Left ventricle myocardium inferior (tissue), 1 donor: Measurements from ENCODE around the gene COL4A2. TPM values are rescaled to one million over a fixed set of nuclear protein-coding genes. Genes with fewer than 3 reads are reported as not detected.

Source experiments
- DNase-seq: peaks from one replicate; pipeline ENCODE4 v3.0.0-alpha.2; 2020
- H3K27ac ChIP-seq: fragments of 200-600 bp; replicated peaks from 2 replicates; pipeline ENCODE4 v1.8.0; 2021
- H3K27me3 ChIP-seq: fragments of 200-600 bp; 2 replicates; pipeline ENCODE4 v1.8.0; 2021; ENCODE audit warnings: low read depth
- H3K36me3 ChIP-seq: fragments of 200-600 bp; 2 replicates; pipeline ENCODE4 v1.8.0; 2021
- H3K4me1 ChIP-seq: fragments of 200-600 bp; 2 replicates; pipeline ENCODE4 v1.8.0; 2021
- H3K4me3 ChIP-seq: fragments of 200-600 bp; 2 replicates; pipeline ENCODE4 v1.8.0; 2021; ENCODE audit warnings: mild to moderate bottlenecking, moderate library complexity
- H3K9me3 ChIP-seq: fragments of 200-600 bp; replicated peaks from 2 replicates; pipeline ENCODE4 v1.8.0; 2021
- CTCF ChIP-seq: fragments of 200-600 bp; IDR thresholded peaks from 2 replicates; pipeline ENCODE4 v1.8.0; 2021; ENCODE audit warnings: antibody characterized with exemption, mild to moderate bottlenecking, borderline replicate concordance
- intact Hi-C: fragments of 100-400 bp; cut with micrococcal nuclease; formaldehyde crosslinking; loops from one replicate; pipeline ENCODE4 v1.11.0; 2022
- total RNA-seq: library from RNA; stranded (reverse); fragmentation: NEBNext Ultra II Directional; extraction: Animal tissue kit (Norgen Biotek cat#: 25700); gene quantifications from one replicate; pipeline ENCODE4 v1.2.1, GENCODE V29; 2021
- donor health status: DM: no; HTN: yes; CAD: no; lungs with severe emphysema.

The COL4A2 gene
- total RNA-seq, 1 donor from 2014 or later: 117 TPM

DNA sequence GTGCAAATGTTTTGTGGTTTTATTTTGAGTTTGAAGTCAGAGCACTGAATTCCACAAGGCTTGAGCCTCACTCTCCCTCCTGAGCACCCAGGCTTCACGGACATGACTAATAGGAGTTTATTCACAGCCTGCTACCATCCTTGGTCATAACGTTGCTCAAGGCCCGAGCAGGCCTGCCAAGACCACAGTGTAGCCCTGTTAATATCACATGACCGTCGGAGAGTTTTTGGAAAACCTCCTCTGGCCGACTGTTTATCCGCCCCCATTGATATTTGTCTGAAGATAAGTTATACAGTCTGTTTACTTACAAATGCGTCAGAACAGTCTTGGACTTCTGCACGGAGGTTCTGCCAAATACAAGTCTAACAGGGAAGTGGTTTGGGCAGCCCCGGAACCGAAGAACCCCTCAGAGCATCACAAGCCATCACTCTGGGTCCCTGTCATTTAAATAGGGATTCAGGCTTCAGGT lies 89.9 kb downstream of the COL4A2 start:
- H3K36me3 ChIP-seq: no peaks in the 10 kb centered on the region
- intact Hi-C loops: no loop called here
- H3K4me1 ChIP-seq: peaks cover 93% of the 10 kb centered on the region
- peak overlapping the region; percentile 38 for H3K4me3 ChIP-seq
- H3K9me3 ChIP-seq: no peaks in the 10 kb centered on the region
- TF ChIP-seq CTCF: no peak
- H3K27me3 ChIP-seq: no peaks in the 10 kb centered on the region
- DNase-seq: peak; percentile 87
- peak overlapping the region; percentile 86 for H3K27ac ChIP-seq

DNA sequence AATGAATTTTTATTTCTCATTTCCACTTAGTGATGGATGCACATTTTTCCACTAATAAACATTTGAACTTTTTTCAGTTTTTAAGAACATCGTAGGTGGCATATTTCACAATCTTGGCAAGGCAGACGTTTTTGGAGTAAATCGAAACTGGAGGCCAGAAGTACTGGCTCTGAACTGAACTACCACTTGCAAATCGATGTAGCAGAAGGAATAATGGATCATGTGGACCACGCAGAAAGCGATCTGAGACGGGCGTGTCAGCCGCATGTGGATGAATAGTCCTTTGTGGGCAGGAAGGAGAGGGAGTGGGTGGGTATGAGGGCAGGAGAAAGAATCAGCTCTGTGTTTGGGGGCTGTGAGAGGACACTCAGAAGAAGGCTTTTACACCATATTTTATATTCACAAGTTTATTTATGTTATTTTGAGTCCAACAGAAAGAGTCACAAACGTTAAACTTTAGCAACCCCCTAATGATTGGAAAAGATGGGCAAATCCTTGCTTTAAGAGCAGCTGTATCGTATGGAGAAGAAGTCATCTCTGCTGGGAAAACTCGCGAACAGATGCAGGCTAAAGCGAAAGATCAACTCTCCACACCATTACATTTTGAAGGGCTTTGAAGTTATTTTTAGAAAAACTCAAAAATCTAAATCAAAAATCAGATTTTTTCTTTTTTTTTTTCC lies 90.5 kb downstream of the COL4A2 start:
- Histone ChIP-seq H3K4me1 (peaks cover 88% of the 10 kb centered on the region), H3K36me3 (no peaks in the 10 kb centered on the region), H3K27ac (peak overlapping the region; percentile 86), H3K27me3 (no peaks in the 10 kb centered on the region), H3K9me3 (no peaks in the 10 kb centered on the region), H3K4me3 (peak overlapping the region; percentile 38)
- intact Hi-C loops: no loop called here
- no peak for DNase-seq
- no peak for TF ChIP-seq CTCF

- no peaks in the 10 kb centered on the region for H3K9me3 ChIP-seq
- no peak for TF ChIP-seq CTCF
- H3K27me3 ChIP-seq: no peaks in the 10 kb centered on the region
- no peak for DNase-seq
- H3K4me1 ChIP-seq: peaks cover 88% of the 10 kb centered on the region
- intact Hi-C loops: no loop called here
- no peaks in the 10 kb centered on the region for H3K36me3 ChIP-seq
- peak overlapping the region; percentile 86 for H3K27ac ChIP-seq
- H3K4me3 ChIP-seq: no peak overlapping the region
Measured at GRCh38 chr13:110398564-110399507, 91.8 kb downstream of the COL4A2 start.

DNA sequence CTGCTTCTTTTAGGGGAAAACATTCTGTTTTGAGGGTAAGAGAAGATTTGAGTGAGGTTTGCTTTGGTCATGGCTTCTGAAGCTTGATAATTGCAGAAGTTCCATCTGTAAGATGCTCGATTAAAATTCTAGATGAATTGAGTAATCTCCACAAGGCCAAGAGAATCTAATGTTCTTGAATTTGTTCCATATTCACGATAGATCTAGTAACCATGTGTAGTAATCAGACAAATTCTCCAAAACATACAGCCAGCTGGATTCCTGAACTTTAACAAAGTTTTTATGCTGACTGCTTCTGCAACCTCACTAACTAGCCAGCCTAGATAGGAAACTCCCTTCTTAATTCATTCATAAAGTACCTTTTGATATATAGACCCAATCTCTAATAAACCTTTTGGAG lies 92.7 kb downstream of the COL4A2 start:
- no peak for TF ChIP-seq CTCF
- H3K27ac ChIP-seq: peak overlapping the region; percentile 86
- peaks cover 82% of the 10 kb centered on the region for H3K4me1 ChIP-seq
- no peak for DNase-seq
- intact Hi-C loops: no loop called here
- no peaks in the 10 kb centered on the region for H3K9me3 ChIP-seq
- no peaks in the 10 kb centered on the region for H3K27me3 ChIP-seq
- no peak overlapping the region for H3K4me3 ChIP-seq
- no peaks in the 10 kb centered on the region for H3K36me3 ChIP-seq

DNA sequence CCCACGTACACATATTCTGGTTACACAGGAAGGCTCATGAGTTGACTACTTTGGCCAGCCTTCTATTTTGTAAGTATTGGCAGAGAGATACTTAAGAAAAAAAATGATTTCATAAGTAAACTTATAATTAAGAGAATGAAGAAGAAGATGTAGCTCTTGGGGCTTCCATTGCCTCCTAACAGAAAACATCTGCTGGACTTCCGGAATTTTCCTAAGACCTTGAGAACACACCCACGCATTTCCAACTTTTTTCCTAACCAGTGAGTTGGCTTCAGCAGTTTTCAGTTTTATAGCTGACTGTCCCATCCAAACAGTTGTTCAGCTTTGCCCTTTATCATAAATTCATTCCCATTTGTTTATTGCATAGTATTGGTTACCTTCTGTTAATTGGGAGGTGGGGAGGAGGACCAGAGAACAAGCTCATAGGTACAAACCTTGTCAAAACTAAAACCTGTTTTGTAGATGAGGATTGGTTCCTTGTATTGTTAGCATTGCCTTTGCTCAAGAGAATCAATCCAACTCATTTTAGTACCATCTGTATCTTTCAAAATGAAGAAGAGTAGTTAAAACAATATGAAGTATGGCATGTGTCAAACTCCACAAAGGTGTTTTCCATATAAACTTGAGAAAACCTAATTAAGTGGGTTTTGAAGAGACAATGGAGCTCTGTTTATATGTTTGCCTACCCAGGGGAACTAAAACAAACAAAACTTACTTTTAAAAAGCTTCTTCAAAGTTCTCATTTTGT lies 93.9 kb downstream of the COL4A2 start:
- H3K27ac ChIP-seq: peak overlapping the region; percentile 86
- H3K9me3 ChIP-seq: no peaks in the 10 kb centered on the region
- DNase-seq: no peak
- H3K36me3 ChIP-seq: no peaks in the 10 kb centered on the region
- intact Hi-C loops: no loop called here
- H3K4me1 ChIP-seq: peaks cover 82% of the 10 kb centered on the region
- no peak for TF ChIP-seq CTCF
- H3K4me3 ChIP-seq: no peak overlapping the region
- H3K27me3 ChIP-seq: no peaks in the 10 kb centered on the region
